ENCODE results near the gene CEBPG. TPM values are rescaled to one million over a fixed set of nuclear protein-coding genes. Genes with fewer than 3 reads are reported as not detected.

CEBPG gene
- total RNA-seq (2022) (38.3 and 39.5 TPM in 2 replicates), Bru-seq, nascent RNA (percentile 95 among the genes with signal in this experiment), BruChase-seq, experiment 1, labeled RNA remaining after a 6-hour chase (percentile 93 among the genes with signal in this experiment), BruChase-seq, experiment 2, labeled RNA remaining after a 2-hour chase (percentile 98 among the genes with signal in this experiment)
- long read RNA-seq, full-length matches to known transcripts, result 71 of 90 reads
- long read RNA-seq, partial matches to known transcripts, result 0 of 90 reads
- long read RNA-seq, other reads (novel, unspliced or antisense), result 19 of 90 reads

- Mint-ChIP-seq H3K9me3 (ENCODE audit: low read depth, unreplicated experiment) (no peaks in the 10 kb centered on the region), H3K4me1 (ENCODE audit: low read depth, unreplicated experiment) (peaks cover 25% of the 10 kb centered on the region), H3K27ac (ENCODE audit: unreplicated experiment) (peak within 1 kb of the TSS; percentile 97), H3K27me3 (ENCODE audit: unreplicated experiment) (peaks cover 4% of the 10 kb centered on the region), H3K36me3 (ENCODE audit: insufficient read depth, unreplicated experiment) (peaks cover 56% of the 10 kb centered on the region), H3K4me3 (ENCODE audit: low read depth, unreplicated experiment) (peak within 1 kb of the TSS; percentile 95)
- DNase-seq, result peak; percentile 98
- intact Hi-C loops (cut with micrococcal nuclease; ENCODE audit: unreplicated experiment), result loop anchor here (5.0 kb wide), 1 partner anchor 71 kb away; the partner anchor contains the start of gene CEBPA
- CTCF ChIA-PET, result interaction anchor here (0.5 to 1.2 kb wide), 4 partner anchors 11 to 1000 kb away, joined by 3 to 5 read pairs (median 4); no protein-coding TSS in a partner anchor
- TF ChIP-seq CTCF (IDR thresholded peaks at IDR 0.05; ENCODE audit: unreplicated experiment), result no peak
- BruUV-seq (replicated peaks), result no TSS peak
Measured at GRCh38 chr19:33373453-33374235, at the start of gene CEBPG. CEBPG (plus strand) TSS chr19:33373709; CDS start chr19:33379240, 5,531 bp downstream.

- H3K4me1 Mint-ChIP-seq (ENCODE audit: low read depth, unreplicated experiment), result no peaks in the 10 kb centered on the region
- no TSS peak for BruUV-seq (replicated peaks)
- CTCF ChIA-PET, result no interaction called here
Measured at GRCh38 chr19:33324628-33325027, 48.9 kb upstream of the CEBPG start.

DNA sequence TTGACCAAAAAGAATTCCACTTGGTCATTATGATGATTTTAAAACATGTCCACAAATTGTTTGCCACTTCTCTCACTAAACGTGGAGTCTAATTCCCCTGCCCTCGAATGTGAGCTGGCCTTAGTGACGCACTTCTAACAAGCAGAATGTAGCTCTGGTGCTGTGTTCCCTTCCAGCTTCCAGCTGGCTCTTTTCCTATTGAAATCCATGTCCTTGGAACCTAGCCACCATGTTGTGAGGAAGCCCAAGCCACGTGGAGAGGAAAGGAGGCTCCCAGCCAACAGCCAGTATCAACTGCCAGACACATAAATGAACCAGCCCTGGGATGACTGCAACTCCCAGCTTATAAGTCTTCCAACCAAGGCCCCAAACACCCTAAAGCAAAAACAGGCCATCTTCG, 47.6 kb upstream of the CEBPG start:
- no peak for TF ChIP-seq CTCF (IDR thresholded peaks at IDR 0.05; ENCODE audit: unreplicated experiment)
- no peak for DNase-seq
- H3K4me1 Mint-ChIP-seq (ENCODE audit: low read depth, unreplicated experiment), result no peaks in the 10 kb centered on the region
- H3K36me3 Mint-ChIP-seq (ENCODE audit: insufficient read depth, unreplicated experiment), result no peaks in the 10 kb centered on the region
- H3K27me3 Mint-ChIP-seq (ENCODE audit: unreplicated experiment), result peaks cover 39% of the 10 kb centered on the region
- no peak overlapping the region for H3K27ac Mint-ChIP-seq (ENCODE audit: unreplicated experiment)
- intact Hi-C loops (cut with micrococcal nuclease; ENCODE audit: unreplicated experiment), result no loop called here
- CTCF ChIA-PET, result no interaction called here
- H3K4me3 Mint-ChIP-seq (ENCODE audit: low read depth, unreplicated experiment), result no peak overlapping the region
- BruUV-seq (replicated peaks), result no TSS peak
- H3K9me3 Mint-ChIP-seq (ENCODE audit: low read depth, unreplicated experiment), result peaks cover 3% of the 10 kb centered on the region

More at GRCh38 chr19:33324628-33325027, 48.9 kb upstream of the CEBPG start:
- Mint-ChIP-seq H3K36me3 (ENCODE audit: insufficient read depth, unreplicated experiment) (no peaks in the 10 kb centered on the region), H3K4me3 (ENCODE audit: low read depth, unreplicated experiment) (no peak overlapping the region), H3K27me3 (ENCODE audit: unreplicated experiment) (peaks cover 39% of the 10 kb centered on the region), H3K27ac (ENCODE audit: unreplicated experiment) (no peak overlapping the region), H3K9me3 (ENCODE audit: low read depth, unreplicated experiment) (peaks cover 3% of the 10 kb centered on the region)
- TF ChIP-seq CTCF (IDR thresholded peaks at IDR 0.05; ENCODE audit: unreplicated experiment), result no peak
- intact Hi-C loops (cut with micrococcal nuclease; ENCODE audit: unreplicated experiment), result no loop called here
- DNase-seq, result no peak

GRCh38 chr19:33329060-33329459, 44.4 kb upstream of the CEBPG start:
- Mint-ChIP-seq H3K27me3 (ENCODE audit: unreplicated experiment) (peaks cover 29% of the 10 kb centered on the region), H3K4me3 (ENCODE audit: low read depth, unreplicated experiment) (no peak overlapping the region), H3K9me3 (ENCODE audit: low read depth, unreplicated experiment) (no peaks in the 10 kb centered on the region), H3K36me3 (ENCODE audit: insufficient read depth, unreplicated experiment) (no peaks in the 10 kb centered on the region), H3K27ac (ENCODE audit: unreplicated experiment) (no peak overlapping the region), H3K4me1 (ENCODE audit: low read depth, unreplicated experiment) (no peaks in the 10 kb centered on the region)
- no TSS peak for BruUV-seq (replicated peaks)
- no peak for DNase-seq
- CTCF ChIA-PET, result no interaction called here
- TF ChIP-seq CTCF (IDR thresholded peaks at IDR 0.05; ENCODE audit: unreplicated experiment), result no peak
- intact Hi-C loops (cut with micrococcal nuclease; ENCODE audit: unreplicated experiment), result no loop called here

All from Calu3 (cell line).